ENCODE results near the gene JDP2. TPM values are rescaled to one million over a fixed set of nuclear protein-coding genes. Genes with fewer than 3 reads are reported as not detected.

Gene JDP2
- total RNA-seq, 1 experiment from 2014 or later = 22.8 TPM

DNA sequence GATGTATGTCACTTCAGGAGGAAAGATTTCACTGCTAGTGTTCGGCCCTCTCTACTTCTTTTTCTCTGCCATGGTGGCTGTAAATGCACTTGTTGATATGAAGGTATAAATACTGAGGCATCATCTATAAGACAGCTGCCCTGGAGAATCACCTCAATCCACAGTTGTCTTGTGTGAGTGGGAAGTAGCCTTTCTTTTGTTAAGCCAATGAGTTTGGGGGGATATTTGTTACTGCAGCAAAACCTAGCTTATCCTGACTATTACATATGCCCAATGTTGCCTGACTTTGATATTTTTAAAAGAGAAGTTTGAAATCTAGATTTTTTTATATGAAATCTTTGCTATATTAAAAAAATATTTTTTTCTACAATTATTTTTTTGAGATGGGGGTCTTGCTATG is 3.3 kb upstream of the JDP2 start:
- H4K91ac ChIP-seq (ENCODE audit: insufficient read length, low read depth, low read length) = no peak overlapping the region
- no peak overlapping the region for H3K56ac ChIP-seq (ENCODE audit: insufficient read length, low read depth, low read length)
- no peak overlapping the region for H3K4me2 ChIP-seq (ENCODE audit: insufficient read depth, insufficient read length, low read length)
- no peaks in the 10 kb centered on the region for H4K20me1 ChIP-seq (ENCODE audit: control insufficient read depth, insufficient read depth, insufficient read length)
- H2BK12ac ChIP-seq (ENCODE audit: insufficient read length, low read depth, low read length) = no peak overlapping the region
- peaks cover 0 to 5% (median 3%) of the 10 kb centered on the region in 3 experiments; a peak in 5 of 7 replicates for H3K36me3 Mint-ChIP-seq (ENCODE audit: insufficient read depth in 1 of 3, low read depth in 3 of 3)
- H3K79me1 ChIP-seq (ENCODE audit: insufficient read depth, low read depth, low read length, poor library complexity, severe bottlenecking) = no peaks in the 10 kb centered on the region
- H3K4me1 Mint-ChIP-seq = peaks cover 27 to 30% of the 10 kb centered on the region in 2 experiments
- no peak overlapping the region for H2BK15ac ChIP-seq (ENCODE audit: low read depth, low read length)
- peaks cover under 1% of the 10 kb centered on the region; the same call in 1 of the 2 replicates for H3K4me1 ChIP-seq (ENCODE audit: insufficient read depth, low read length)
- no peak overlapping the region for H3K18ac ChIP-seq (ENCODE audit: insufficient read length, low read depth, low read length)
- H2AFZ ChIP-seq (ENCODE audit: low read length) = no peak overlapping the region
- H3K27ac Mint-ChIP-seq = no peak overlapping the region
- peaks cover 40% of the 10 kb centered on the region for H3K27me3 Mint-ChIP-seq (ENCODE audit: low read depth)
- no peaks in the 10 kb centered on the region for H3K79me2 ChIP-seq (ENCODE audit: insufficient read depth, low read length)
- TF ChIP-seq CTCF (conservative IDR thresholded peaks at IDR 0.05) = no peak
- no peak overlapping the region for H3K4ac ChIP-seq (ENCODE audit: low read depth, low read length)
- H3K14ac ChIP-seq (ENCODE audit: insufficient read depth, low read length) = no peak overlapping the region
- no peak overlapping the region for H2BK5ac ChIP-seq (ENCODE audit: insufficient read length, low read length)
- no peak overlapping the region for H4K5ac ChIP-seq (ENCODE audit: insufficient read length, low read depth, low read length)
- no peak overlapping the region for H3K23ac ChIP-seq (ENCODE audit: insufficient read length, low read depth, low read length)
- H3T11ph ChIP-seq (ENCODE audit: low read length) = no peak overlapping the region
- H2AK5ac ChIP-seq (ENCODE audit: insufficient read length, low read length) = no peak overlapping the region
- H4K8ac ChIP-seq (replicated peaks; ENCODE audit: insufficient read length, low read depth, low read length) = no peak overlapping the region
- WGBS (ENCODE audit: extremely low coverage, insufficient read length, low lambda C conversion rate) = no CpG with 5 or more reads among the region's 1 CpG
- no peak overlapping the region for H2BK20ac ChIP-seq (ENCODE audit: low read depth, low read length, poor library complexity, severe bottlenecking)
- H3K9me3 Mint-ChIP-seq = peaks cover 6 to 11% of the 10 kb centered on the region in 2 experiments
- DNase-seq = no peak
- no peak overlapping the region for H3K4me3 Mint-ChIP-seq
- H3K23me2 ChIP-seq (ENCODE audit: insufficient read length, low read depth, low read length, poor library complexity, severe bottlenecking) = peaks cover 16% of the 10 kb centered on the region
- H3K9me3 ChIP-seq (ENCODE audit: control insufficient read depth, low read depth, low read length) = no peaks in the 10 kb centered on the region
- no peak overlapping the region for H2BK120ac ChIP-seq (ENCODE audit: low read depth, low read length, poor library complexity, severe bottlenecking)
- H3K27me3 ChIP-seq (ENCODE audit: insufficient read depth, low read length) = peaks cover 2% of the 10 kb centered on the region; the same call in 1 of the 2 replicates
- H3K27ac ChIP-seq (ENCODE audit: insufficient read length, low read depth, low read length) = no peak overlapping the region
- H3K9ac ChIP-seq (ENCODE audit: extremely low read depth, insufficient read length, low read length) = no peak overlapping the region
